Activated CD4-positive, alpha-beta T cell treated with anti-CD3 and anti-CD28 coated beads, Interleukin-2, amount 10 ng/mL, durations not matched to agents 24 days and 14 days (primary cell): Measurements from ENCODE around the gene RIBC1. TPM values are rescaled to one million over a fixed set of nuclear protein-coding genes. Genes with fewer than 3 reads are reported as not detected.

Experiments used
- total RNA-seq: library from RNA; stranded (reverse); gene quantifications from 2 replicates; pipeline ENCODE4 v1.2.3, GENCODE V29; 2022

The RIBC1 gene
- total RNA-seq, 1 donor from 2014 or later = 0.44 TPM

Other genes with a start within 250 kb of the RIBC1 start
- gene KDM5C, start 197.7 kb upstream of the RIBC1 start, total RNA-seq = 112 and 119 TPM in 2 replicates
- 0.37 and 0.64 TPM in 2 replicates for gene IQSEC2, start 141.3 kb upstream of the RIBC1 start, total RNA-seq
- 141 and 144 TPM in 2 replicates for gene SMC1A, start 219 bp upstream of the RIBC1 start, total RNA-seq
- 148 and 165 TPM in 2 replicates for gene HSD17B10, start 11.5 kb downstream of the RIBC1 start, total RNA-seq